ENCODE measurements around the gene CAMSAP1. TPM values are rescaled to one million over a fixed set of nuclear protein-coding genes. Genes with fewer than 3 reads are reported as not detected.

CAMSAP1 gene
- total RNA-seq, 2 experiments from 2014 or later, result 30.4 to 33.0 TPM

DNA sequence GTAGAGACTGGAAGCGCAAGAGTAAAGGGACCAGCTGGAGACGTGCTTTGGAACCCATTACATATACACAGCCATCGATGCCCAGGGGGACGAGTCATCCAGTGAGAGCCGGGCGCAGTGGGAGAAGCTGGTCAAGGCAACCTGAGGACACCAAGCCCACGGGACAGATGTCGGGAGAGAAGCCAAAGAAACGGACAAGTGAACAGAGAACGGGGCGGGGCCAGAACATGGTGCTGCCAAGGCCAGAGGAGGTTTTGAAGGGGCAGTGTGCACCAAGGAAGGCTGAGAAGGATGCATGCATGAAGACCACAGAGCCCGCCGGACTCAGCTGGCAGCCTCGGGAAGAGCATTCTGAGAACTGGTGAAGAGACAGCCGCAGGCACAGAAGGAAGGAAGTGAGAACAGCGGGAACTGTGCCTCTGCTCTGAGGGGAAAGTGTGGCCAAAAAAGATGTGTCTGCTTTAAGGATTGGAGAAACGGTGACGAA is 20.3 kb downstream of the CAMSAP1 start:
- Histone ChIP-seq H3K4me3 (ENCODE audit: low read depth, low read length, poor library complexity, severe bottlenecking) (peak overlapping the region; percentile 48), H2AFZ (ENCODE audit: low read length) (no peak overlapping the region), H3K4me2 (ENCODE audit: low read length) (peak overlapping the region; percentile 67), H3K9me2 (ENCODE audit: insufficient read depth, low read length) (no peaks in the 10 kb centered on the region), H3K27ac (ENCODE audit: low read depth, low read length, poor library complexity, severe bottlenecking) (peak overlapping the region; percentile 56), H3K4me1 (ENCODE audit: insufficient read depth, low read length, poor library complexity, severe bottlenecking) (peaks cover 37% of the 10 kb centered on the region), H4K20me1 (ENCODE audit: insufficient read depth, low read length) (peaks cover 19% of the 10 kb centered on the region), H3K79me2 (ENCODE audit: insufficient read depth, low read depth, low read length) (peaks cover 53% of the 10 kb centered on the region), H3K9me3 (ENCODE audit: low read length) (no peaks in the 10 kb centered on the region), H3K36me3 (ENCODE audit: insufficient read depth, low read length) (no peaks in the 10 kb centered on the region)
- intact Hi-C loops (cut with micrococcal nuclease; ENCODE audit: unreplicated experiment), result no loop called here
- ChIA-PET CTCF (ENCODE audit: unreplicated experiment) (no interaction called here), POLR2A (no interaction called here)
- no peak for DNase-seq (ENCODE audit: low spot score)
- no TSS peak for BruUV-seq (replicated peaks)
- TF ChIP-seq EZH2phosphoT487 (IDR thresholded peaks at IDR 0.05; ENCODE audit: borderline replicate concordance, low read depth, low read length), result no peak
- TF ChIP-seq, protein P1, sequence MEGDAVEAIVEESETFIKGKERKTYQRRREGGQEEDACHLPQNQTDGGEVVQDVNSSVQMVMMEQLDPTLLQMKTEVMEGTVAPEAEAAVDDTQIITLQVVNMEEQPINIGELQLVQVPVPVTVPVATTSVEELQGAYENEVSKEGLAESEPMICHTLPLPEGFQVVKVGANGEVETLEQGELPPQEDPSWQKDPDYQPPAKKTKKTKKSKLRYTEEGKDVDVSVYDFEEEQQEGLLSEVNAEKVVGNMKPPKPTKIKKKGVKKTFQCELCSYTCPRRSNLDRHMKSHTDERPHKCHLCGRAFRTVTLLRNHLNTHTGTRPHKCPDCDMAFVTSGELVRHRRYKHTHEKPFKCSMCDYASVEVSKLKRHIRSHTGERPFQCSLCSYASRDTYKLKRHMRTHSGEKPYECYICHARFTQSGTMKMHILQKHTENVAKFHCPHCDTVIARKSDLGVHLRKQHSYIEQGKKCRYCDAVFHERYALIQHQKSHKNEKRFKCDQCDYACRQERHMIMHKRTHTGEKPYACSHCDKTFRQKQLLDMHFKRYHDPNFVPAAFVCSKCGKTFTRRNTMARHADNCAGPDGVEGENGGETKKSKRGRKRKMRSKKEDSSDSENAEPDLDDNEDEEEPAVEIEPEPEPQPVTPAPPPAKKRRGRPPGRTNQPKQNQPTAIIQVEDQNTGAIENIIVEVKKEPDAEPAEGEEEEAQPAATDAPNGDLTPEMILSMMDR (conservative IDR thresholded peaks at IDR 0.05; ENCODE audit: low read length), result no peak

DNA sequence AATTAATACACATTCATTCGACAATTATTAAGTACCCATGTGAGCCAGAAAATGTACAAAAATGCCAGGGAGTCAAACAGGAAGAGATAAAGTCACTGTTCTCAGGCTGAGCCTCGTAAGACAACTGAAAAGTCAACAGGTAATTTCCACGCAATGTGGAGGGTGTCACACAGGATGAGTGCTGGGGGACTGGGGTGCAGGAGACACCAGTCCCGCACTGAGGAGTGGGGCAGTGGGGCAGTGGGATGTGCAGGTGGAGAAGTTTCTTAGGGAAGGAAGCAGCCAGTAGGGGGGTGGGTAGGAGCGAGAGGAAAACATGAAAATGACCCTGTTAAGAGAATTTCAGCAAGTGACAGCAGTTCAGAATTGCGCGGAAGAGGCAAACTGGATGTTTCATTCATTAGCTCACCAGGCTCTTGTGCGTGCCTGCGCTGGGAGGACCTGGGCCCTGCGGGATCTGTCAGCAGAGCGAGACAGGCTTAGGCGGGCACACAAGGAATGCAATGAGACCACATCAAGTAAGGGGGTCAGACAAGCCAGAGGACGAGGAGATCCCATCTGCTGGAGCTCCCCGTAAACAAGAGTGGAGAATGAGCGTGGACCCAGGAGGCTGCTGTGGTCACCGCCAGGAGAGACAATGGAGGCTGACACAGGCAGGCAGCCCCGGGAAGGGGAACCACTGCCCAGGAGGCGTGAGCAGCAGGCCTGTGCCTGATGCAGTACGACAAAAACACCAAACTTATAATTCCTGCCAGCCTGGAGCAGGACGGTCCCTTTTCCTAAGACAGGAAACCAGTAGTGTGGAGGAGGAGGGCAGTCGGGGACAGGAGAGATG is 21.0 kb downstream of the CAMSAP1 start:
- Histone ChIP-seq H4K20me1 (ENCODE audit: insufficient read depth, low read length) (peaks cover 19% of the 10 kb centered on the region), H3K36me3 (ENCODE audit: insufficient read depth, low read length) (no peaks in the 10 kb centered on the region), H3K9me2 (ENCODE audit: insufficient read depth, low read length) (no peaks in the 10 kb centered on the region), H3K4me1 (ENCODE audit: insufficient read depth, low read length, poor library complexity, severe bottlenecking) (peaks cover 37% of the 10 kb centered on the region), H3K27ac (ENCODE audit: low read depth, low read length, poor library complexity, severe bottlenecking) (no peak overlapping the region), H3K4me3 (ENCODE audit: low read depth, low read length, poor library complexity, severe bottlenecking) (no peak overlapping the region), H3K79me2 (ENCODE audit: insufficient read depth, low read depth, low read length) (peaks cover 47% of the 10 kb centered on the region), H3K9me3 (ENCODE audit: low read length) (no peaks in the 10 kb centered on the region), H3K4me2 (ENCODE audit: low read length) (no peak overlapping the region), H2AFZ (ENCODE audit: low read length) (no peak overlapping the region)
- no TSS peak for BruUV-seq (replicated peaks)
- CTCF ChIA-PET (ENCODE audit: unreplicated experiment), result no interaction called here
- no peak for DNase-seq (ENCODE audit: low spot score)
- intact Hi-C loops (cut with micrococcal nuclease; ENCODE audit: unreplicated experiment), result no loop called here
- POLR2A ChIA-PET, result no interaction called here
- TF ChIP-seq, protein P1 (conservative IDR thresholded peaks at IDR 0.05; ENCODE audit: low read length), result no peak
- TF ChIP-seq EZH2phosphoT487 (IDR thresholded peaks at IDR 0.05; ENCODE audit: borderline replicate concordance, low read depth, low read length), result no peak

All from OCI-LY7 (cell line).